GM23338 (cell line): Measurements from ENCODE around the gene ZBTB8OS. TPM values are rescaled to one million over a fixed set of nuclear protein-coding genes. Genes with fewer than 3 reads are reported as not detected.

ENCODE experiments used
- ATAC-seq: fragments of 200-7000 bp; cut with Tn5 transposase; 3 replicates; pipeline ENCODE4 v1.9.1; 2020
- DNase-seq: peaks from one replicate; pipeline ENCODE4 v3.0.0-alpha.2; 2015; ENCODE audit warnings: low spot score
- H2AFZ ChIP-seq: fragments of 200-600 bp; sonication (generic); 2 replicates; pipeline ENCODE4 v1.8.0; 2016; ENCODE audit warnings: antibody characterized with exemption, mild to moderate bottlenecking, moderate library complexity
- H3F3A ChIP-seq: fragments of 200-600 bp; sonication (generic); replicated peaks from 2 replicates; pipeline ENCODE4 v1.8.0; 2017; ENCODE audit warnings: antibody characterized with exemption, mixed run types, low read depth
- H3K27ac ChIP-seq: fragments of 200-600 bp; sonication (generic); 2 replicates; pipeline ENCODE4 v1.6.1; 2016; ENCODE audit warnings: low read depth
- H3K27me3 ChIP-seq: fragments of 200-600 bp; sonication (generic); 2 replicates; pipeline ENCODE4 v1.8.0; 2016; ENCODE audit warnings: mild to moderate bottlenecking, mixed run types, moderate library complexity; ENCODE audit not compliant: insufficient read depth
- H3K36me3 ChIP-seq: fragments of 200-600 bp; sonication (generic); 2 replicates; pipeline ENCODE4 v1.8.0; 2016; ENCODE audit warnings: mild to moderate bottlenecking; ENCODE audit not compliant: insufficient read depth
- H3K4me1 ChIP-seq: fragments of 200-600 bp; sonication (generic); 2 replicates; pipeline ENCODE4 v1.8.0; 2016; ENCODE audit warnings: mild to moderate bottlenecking, moderate library complexity; ENCODE audit not compliant: insufficient read depth
- H3K4me2 ChIP-seq: fragments of 200-600 bp; sonication (generic); 2 replicates; pipeline ENCODE4 v1.7.1; 2017; ENCODE audit warnings: mixed run types
- H3K4me3 ChIP-seq: fragments of 200-600 bp; sonication (generic); 2 replicates; pipeline ENCODE4 v1.6.1; 2016; ENCODE audit warnings: mixed run types
- H3K79me2 ChIP-seq: fragments of 200-600 bp; sonication (generic); replicated peaks from 2 replicates; pipeline ENCODE4 v1.8.0; 2017; ENCODE audit warnings: mild to moderate bottlenecking; ENCODE audit not compliant: insufficient read depth
- H3K9me2 ChIP-seq: fragments of 200-600 bp; sonication (generic); 2 replicates; pipeline ENCODE4 v1.8.0; 2017; ENCODE audit not compliant: insufficient read depth
- H4K20me1 ChIP-seq: fragments of 200-600 bp; sonication (generic); replicated peaks from 2 replicates; pipeline ENCODE4 v1.8.0; 2017; ENCODE audit warnings: mild to moderate bottlenecking; ENCODE audit not compliant: insufficient read depth
- H3K27ac Mint-ChIP-seq: 2 replicates; pipeline ENCODE4 v1.8.0; 2020; ENCODE audit warnings: inconsistent platforms, mild to moderate bottlenecking, moderate library complexity, mixed read lengths
- H3K27me3 Mint-ChIP-seq: 3 replicates; pipeline ENCODE4 v1.8.0; 2022; ENCODE audit warnings: low read depth, mild to moderate bottlenecking, moderate library complexity, mixed read lengths, inconsistent platforms; ENCODE audit not compliant: insufficient read depth, poor library complexity
- H3K36me3 Mint-ChIP-seq: 3 replicates; pipeline ENCODE4 v1.8.0; 2021; ENCODE audit warnings: low read depth, mild to moderate bottlenecking, inconsistent platforms, moderate library complexity, mixed read lengths
- H3K4me1 Mint-ChIP-seq: 3 replicates; pipeline ENCODE4 v1.8.0; 2020; ENCODE audit warnings: mild to moderate bottlenecking, inconsistent platforms, mixed read lengths
- H3K4me3 Mint-ChIP-seq: 3 replicates; pipeline ENCODE4 v1.8.0; 2021; ENCODE audit warnings: moderate library complexity, mild to moderate bottlenecking, inconsistent platforms, mixed read lengths
- H3K9me3 Mint-ChIP-seq: 3 replicates; pipeline ENCODE4 v1.8.0; 2020; ENCODE audit warnings: moderate library complexity, mild to moderate bottlenecking, inconsistent platforms, mixed read lengths
- CREB1 ChIP-seq: fragments of 250-450 bp; sonication (Bioruptor Pico); IDR thresholded peaks from 2 replicates; pipeline ENCODE4 v1.5.0; 2020; ENCODE audit warnings: low read depth, mild to moderate bottlenecking, moderate library complexity
- EZH2 ChIP-seq: fragments of 200-600 bp; sonication (generic); IDR thresholded peaks from one replicate; pipeline ENCODE4 v1.8.0; 2017; ENCODE audit warnings: antibody characterized with exemption, mild to moderate bottlenecking, low read depth; ENCODE audit not compliant: unreplicated experiment
- EZH2phosphoT487 ChIP-seq: fragments of 200-600 bp; sonication (generic); IDR thresholded peaks from one replicate; pipeline ENCODE4 v1.8.1; 2018; ENCODE audit warnings: antibody characterized with exemption; ENCODE audit not compliant: unreplicated experiment
- JUNB ChIP-seq: IDR thresholded peaks from one replicate; pipeline ENCODE4 v1.6.1; 2016; ENCODE audit warnings: antibody characterized with exemption; ENCODE audit not compliant: unreplicated experiment
- NANOG ChIP-seq: IDR thresholded peaks from 2 replicates; pipeline ENCODE4 v1.6.1; 2016; ENCODE audit warnings: antibody characterized with exemption, borderline replicate concordance
- POLR2AphosphoS5 ChIP-seq: IDR thresholded peaks from 2 replicates; pipeline ENCODE4 v1.6.1; 2016; ENCODE audit warnings: antibody characterized with exemption, low read depth
- STAT1 ChIP-seq: IDR thresholded peaks from one replicate; pipeline ENCODE4 v1.6.1; 2016; ENCODE audit warnings: antibody characterized with exemption; ENCODE audit not compliant: unreplicated experiment
- ZNF114 ChIP-seq: fragments of 250-450 bp; sonication (Bioruptor Pico); IDR thresholded peaks from 2 replicates; pipeline ENCODE4 v1.5.0; 2020; ENCODE audit warnings: mild to moderate bottlenecking, moderate library complexity
- ZNF331 ChIP-seq: fragments of 250-450 bp; sonication (Bioruptor Pico); IDR thresholded peaks from 2 replicates; pipeline ENCODE4 v1.5.0; 2020; ENCODE audit warnings: low read depth, mild to moderate bottlenecking, moderate library complexity
- polyA plus RNA-seq: library from polyadenylated mRNA; unstranded; fragments of >200 nt; fragmentation: Nextera tagmentation; extraction: Ambion mirVana; gene quantifications from 2 replicates; pipeline ENCODE4 v1.2.1, GENCODE V29; 2016
- total RNA-seq: library from RNA; depleted of rRNA; stranded (reverse); fragments of >200 nt; shearing (Covaris generic); gene quantifications from 2 replicates; pipeline ENCODE4 v1.2.3, GENCODE V29; 2014
- TF ChIP-seq, protein P1 (sequence below): IDR thresholded peaks from 2 replicates; pipeline ENCODE4 v1.6.1; 2016; ENCODE audit warnings: antibody characterized with exemption
- TF ChIP-seq, protein P2 (sequence below): IDR thresholded peaks from one replicate; pipeline ENCODE4 v1.6.1; 2018; ENCODE audit warnings: antibody characterized with exemption; ENCODE audit not compliant: unreplicated experiment
- TF ChIP-seq, protein P3 (sequence below): fragments of 250-450 bp; sonication (Bioruptor Pico); IDR thresholded peaks from 2 replicates; pipeline ENCODE4 v1.5.0; 2020; ENCODE audit warnings: mild to moderate bottlenecking, moderate library complexity
- TF ChIP-seq, protein P4 (sequence below), 2 experiments: fragments of 200-600 bp in 1 of 2; sonication (generic) in 1 of 2; conservative IDR thresholded peaks; 2 replicates each; pipeline versions ENCODE4 v1.5.1 to v1.6.1; 2016 to 2017; ENCODE audit warnings: antibody characterized with exemption in 2 of 2, low read depth in 2 of 2, mild to moderate bottlenecking in 2 of 2, moderate library complexity in 1 of 2

The ZBTB8OS gene
- total and polyA plus RNA-seq, 2 experiments from 2014 or later: 22.0 to 159 TPM

DNA sequence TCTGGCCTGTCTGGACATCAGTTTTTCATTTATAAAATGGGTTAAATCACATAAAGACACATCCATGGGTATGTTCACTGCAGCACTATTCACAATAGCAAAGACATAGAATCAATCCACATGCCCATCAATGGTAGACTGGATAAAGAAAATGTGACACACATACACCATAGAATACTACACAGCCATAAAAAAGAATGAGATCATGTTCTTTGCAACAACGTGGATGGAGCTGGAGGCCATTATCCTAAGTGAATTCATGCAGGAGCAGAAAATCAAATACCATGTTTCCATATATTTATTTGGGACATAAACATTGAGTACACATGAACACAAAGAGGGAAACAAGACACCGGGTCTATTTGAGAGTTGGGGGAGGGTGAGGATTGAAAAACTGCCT, 28.1 kb downstream of the ZBTB8OS start:
- Histone ChIP-seq H2AFZ (no peak overlapping the region), H4K20me1 (no peaks in the 10 kb centered on the region; the same call in 1 of the 2 replicates), H3K4me3 (no peak overlapping the region), H3K36me3 (peaks cover 8% of the 10 kb centered on the region), H3K4me1 (no peaks in the 10 kb centered on the region), H3K27ac (no peak overlapping the region), H3K79me2 (no peaks in the 10 kb centered on the region; the same call in 1 of the 2 replicates), H3K9me2 (no peaks in the 10 kb centered on the region), H3K4me2 (no peak overlapping the region), H3F3A (no peaks in the 10 kb centered on the region; the same call in 1 of the 2 replicates), H3K27me3 (no peaks in the 10 kb centered on the region)
- no peak overlapping the region for H3K4me3 Mint-ChIP-seq
- no peak overlapping the region for H3K27ac Mint-ChIP-seq
- DNase-seq (no peak), ATAC-seq (no peak)
- H3K4me1 Mint-ChIP-seq: no peaks in the 10 kb centered on the region
- no peaks in the 10 kb centered on the region for H3K9me3 Mint-ChIP-seq
- H3K27me3 Mint-ChIP-seq: no peaks in the 10 kb centered on the region
- TF ChIP-seq, protein P1, sequence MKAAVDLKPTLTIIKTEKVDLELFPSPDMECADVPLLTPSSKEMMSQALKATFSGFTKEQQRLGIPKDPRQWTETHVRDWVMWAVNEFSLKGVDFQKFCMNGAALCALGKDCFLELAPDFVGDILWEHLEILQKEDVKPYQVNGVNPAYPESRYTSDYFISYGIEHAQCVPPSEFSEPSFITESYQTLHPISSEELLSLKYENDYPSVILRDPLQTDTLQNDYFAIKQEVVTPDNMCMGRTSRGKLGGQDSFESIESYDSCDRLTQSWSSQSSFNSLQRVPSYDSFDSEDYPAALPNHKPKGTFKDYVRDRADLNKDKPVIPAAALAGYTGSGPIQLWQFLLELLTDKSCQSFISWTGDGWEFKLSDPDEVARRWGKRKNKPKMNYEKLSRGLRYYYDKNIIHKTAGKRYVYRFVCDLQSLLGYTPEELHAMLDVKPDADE: no peak
- no peak for TF ChIP-seq POLR2AphosphoS5
- no peak for TF ChIP-seq ZNF114 (CRISPR knock-in tag)
- no peak for TF ChIP-seq JUNB
- TF ChIP-seq EZH2: no peak
- TF ChIP-seq, protein P2, sequence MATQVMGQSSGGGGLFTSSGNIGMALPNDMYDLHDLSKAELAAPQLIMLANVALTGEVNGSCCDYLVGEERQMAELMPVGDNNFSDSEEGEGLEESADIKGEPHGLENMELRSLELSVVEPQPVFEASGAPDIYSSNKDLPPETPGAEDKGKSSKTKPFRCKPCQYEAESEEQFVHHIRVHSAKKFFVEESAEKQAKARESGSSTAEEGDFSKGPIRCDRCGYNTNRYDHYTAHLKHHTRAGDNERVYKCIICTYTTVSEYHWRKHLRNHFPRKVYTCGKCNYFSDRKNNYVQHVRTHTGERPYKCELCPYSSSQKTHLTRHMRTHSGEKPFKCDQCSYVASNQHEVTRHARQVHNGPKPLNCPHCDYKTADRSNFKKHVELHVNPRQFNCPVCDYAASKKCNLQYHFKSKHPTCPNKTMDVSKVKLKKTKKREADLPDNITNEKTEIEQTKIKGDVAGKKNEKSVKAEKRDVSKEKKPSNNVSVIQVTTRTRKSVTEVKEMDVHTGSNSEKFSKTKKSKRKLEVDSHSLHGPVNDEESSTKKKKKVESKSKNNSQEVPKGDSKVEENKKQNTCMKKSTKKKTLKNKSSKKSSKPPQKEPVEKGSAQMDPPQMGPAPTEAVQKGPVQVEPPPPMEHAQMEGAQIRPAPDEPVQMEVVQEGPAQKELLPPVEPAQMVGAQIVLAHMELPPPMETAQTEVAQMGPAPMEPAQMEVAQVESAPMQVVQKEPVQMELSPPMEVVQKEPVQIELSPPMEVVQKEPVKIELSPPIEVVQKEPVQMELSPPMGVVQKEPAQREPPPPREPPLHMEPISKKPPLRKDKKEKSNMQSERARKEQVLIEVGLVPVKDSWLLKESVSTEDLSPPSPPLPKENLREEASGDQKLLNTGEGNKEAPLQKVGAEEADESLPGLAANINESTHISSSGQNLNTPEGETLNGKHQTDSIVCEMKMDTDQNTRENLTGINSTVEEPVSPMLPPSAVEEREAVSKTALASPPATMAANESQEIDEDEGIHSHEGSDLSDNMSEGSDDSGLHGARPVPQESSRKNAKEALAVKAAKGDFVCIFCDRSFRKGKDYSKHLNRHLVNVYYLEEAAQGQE: no peak
- no peak for TF ChIP-seq CREB1 (CRISPR knock-in tag)
- TF ChIP-seq STAT1: no peak
- TF ChIP-seq, protein P3, sequence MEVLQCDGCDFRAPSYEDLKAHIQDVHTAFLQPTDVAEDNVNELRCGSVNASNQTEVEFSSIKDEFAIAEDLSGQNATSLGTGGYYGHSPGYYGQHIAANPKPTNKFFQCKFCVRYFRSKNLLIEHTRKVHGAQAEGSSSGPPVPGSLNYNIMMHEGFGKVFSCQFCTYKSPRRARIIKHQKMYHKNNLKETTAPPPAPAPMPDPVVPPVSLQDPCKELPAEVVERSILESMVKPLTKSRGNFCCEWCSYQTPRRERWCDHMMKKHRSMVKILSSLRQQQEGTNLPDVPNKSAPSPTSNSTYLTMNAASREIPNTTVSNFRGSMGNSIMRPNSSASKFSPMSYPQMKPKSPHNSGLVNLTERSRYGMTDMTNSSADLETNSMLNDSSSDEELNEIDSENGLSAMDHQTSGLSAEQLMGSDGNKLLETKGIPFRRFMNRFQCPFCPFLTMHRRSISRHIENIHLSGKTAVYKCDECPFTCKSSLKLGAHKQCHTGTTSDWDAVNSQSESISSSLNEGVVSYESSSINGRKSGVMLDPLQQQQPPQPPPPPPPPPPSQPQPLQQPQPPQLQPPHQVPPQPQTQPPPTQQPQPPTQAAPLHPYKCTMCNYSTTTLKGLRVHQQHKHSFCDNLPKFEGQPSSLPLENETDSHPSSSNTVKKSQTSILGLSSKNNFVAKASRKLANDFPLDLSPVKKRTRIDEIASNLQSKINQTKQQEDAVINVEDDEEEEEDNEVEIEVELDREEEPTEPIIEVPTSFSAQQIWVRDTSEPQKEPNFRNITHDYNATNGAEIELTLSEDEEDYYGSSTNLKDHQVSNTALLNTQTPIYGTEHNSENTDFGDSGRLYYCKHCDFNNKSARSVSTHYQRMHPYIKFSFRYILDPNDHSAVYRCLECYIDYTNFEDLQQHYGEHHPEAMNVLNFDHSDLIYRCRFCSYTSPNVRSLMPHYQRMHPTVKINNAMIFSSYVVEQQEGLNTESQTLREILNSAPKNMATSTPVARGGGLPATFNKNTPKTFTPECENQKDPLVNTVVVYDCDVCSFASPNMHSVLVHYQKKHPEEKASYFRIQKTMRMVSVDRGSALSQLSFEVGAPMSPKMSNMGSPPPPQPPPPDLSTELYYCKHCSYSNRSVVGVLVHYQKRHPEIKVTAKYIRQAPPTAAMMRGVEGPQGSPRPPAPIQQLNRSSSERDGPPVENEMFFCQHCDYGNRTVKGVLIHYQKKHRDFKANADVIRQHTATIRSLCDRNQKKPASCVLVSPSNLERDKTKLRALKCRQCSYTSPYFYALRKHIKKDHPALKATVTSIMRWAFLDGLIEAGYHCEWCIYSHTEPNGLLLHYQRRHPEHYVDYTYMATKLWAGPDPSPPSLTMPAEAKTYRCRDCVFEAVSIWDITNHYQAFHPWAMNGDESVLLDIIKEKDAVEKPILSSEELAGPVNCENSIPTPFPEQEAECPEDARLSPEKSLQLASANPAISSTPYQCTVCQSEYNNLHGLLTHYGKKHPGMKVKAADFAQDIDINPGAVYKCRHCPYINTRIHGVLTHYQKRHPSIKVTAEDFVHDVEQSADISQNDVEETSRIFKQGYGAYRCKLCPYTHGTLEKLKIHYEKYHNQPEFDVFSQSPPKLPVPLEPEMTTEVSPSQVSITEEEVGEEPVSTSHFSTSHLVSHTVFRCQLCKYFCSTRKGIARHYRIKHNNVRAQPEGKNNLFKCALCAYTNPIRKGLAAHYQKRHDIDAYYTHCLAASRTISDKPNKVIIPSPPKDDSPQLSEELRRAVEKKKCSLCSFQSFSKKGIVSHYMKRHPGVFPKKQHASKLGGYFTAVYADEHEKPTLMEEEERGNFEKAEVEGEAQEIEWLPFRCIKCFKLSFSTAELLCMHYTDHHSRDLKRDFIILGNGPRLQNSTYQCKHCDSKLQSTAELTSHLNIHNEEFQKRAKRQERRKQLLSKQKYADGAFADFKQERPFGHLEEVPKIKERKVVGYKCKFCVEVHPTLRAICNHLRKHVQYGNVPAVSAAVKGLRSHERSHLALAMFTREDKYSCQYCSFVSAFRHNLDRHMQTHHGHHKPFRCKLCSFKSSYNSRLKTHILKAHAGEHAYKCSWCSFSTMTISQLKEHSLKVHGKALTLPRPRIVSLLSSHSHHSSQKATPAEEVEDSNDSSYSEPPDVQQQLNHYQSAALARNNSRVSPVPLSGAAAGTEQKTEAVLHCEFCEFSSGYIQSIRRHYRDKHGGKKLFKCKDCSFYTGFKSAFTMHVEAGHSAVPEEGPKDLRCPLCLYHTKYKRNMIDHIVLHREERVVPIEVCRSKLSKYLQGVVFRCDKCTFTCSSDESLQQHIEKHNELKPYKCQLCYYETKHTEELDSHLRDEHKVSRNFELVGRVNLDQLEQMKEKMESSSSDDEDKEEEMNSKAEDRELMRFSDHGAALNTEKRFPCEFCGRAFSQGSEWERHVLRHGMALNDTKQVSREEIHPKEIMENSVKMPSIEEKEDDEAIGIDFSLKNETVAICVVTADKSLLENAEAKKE: no peak
- TF ChIP-seq ZNF331: no peak
- TF ChIP-seq EZH2phosphoT487: no peak
- TF ChIP-seq, protein P4, sequence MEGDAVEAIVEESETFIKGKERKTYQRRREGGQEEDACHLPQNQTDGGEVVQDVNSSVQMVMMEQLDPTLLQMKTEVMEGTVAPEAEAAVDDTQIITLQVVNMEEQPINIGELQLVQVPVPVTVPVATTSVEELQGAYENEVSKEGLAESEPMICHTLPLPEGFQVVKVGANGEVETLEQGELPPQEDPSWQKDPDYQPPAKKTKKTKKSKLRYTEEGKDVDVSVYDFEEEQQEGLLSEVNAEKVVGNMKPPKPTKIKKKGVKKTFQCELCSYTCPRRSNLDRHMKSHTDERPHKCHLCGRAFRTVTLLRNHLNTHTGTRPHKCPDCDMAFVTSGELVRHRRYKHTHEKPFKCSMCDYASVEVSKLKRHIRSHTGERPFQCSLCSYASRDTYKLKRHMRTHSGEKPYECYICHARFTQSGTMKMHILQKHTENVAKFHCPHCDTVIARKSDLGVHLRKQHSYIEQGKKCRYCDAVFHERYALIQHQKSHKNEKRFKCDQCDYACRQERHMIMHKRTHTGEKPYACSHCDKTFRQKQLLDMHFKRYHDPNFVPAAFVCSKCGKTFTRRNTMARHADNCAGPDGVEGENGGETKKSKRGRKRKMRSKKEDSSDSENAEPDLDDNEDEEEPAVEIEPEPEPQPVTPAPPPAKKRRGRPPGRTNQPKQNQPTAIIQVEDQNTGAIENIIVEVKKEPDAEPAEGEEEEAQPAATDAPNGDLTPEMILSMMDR (conservative IDR thresholded peaks at IDR 0.05; ENCODE audit: low read depth in 2 of 2): no peak
- no peak for TF ChIP-seq NANOG
- peaks cover 26% of the 10 kb centered on the region for H3K36me3 Mint-ChIP-seq
